Ishikawa (cell line): Measurements from ENCODE around the gene UHMK1.

Experiments
- CEBPB ChIP-seq: IDR thresholded peaks from 2 replicates; pipeline ENCODE4 v1.6.1; 2012
- CREB1 ChIP-seq: IDR thresholded peaks from 2 replicates; pipeline ENCODE4 v1.6.1; 2012; ENCODE audit warnings: low read depth
- EGR1 ChIP-seq: IDR thresholded peaks from 2 replicates; pipeline ENCODE4 v1.6.1; 2012
- EP300 ChIP-seq: IDR thresholded peaks from 2 replicates; pipeline ENCODE4 v1.6.1; 2012; ENCODE audit warnings: borderline replicate concordance
- FOXM1 ChIP-seq: IDR thresholded peaks from 2 replicates; pipeline ENCODE4 v1.6.1; 2012; ENCODE audit warnings: low read depth, borderline replicate concordance
- MAX ChIP-seq: IDR thresholded peaks from 2 replicates; pipeline ENCODE4 v1.6.1; 2012
- NFIC ChIP-seq: IDR thresholded peaks from 2 replicates; pipeline ENCODE4 v1.6.1; 2012
- RAD21 ChIP-seq: IDR thresholded peaks from 2 replicates; pipeline ENCODE4 v1.6.1; 2012; ENCODE audit warnings: low read depth
- REST ChIP-seq: IDR thresholded peaks from 2 replicates; pipeline ENCODE4 v1.6.1; 2012; ENCODE audit warnings: low read depth, mild to moderate bottlenecking
- TAF1 ChIP-seq: IDR thresholded peaks from 2 replicates; pipeline ENCODE4 v1.6.1; 2012; ENCODE audit warnings: low read depth, mild to moderate bottlenecking
- TCF12 ChIP-seq: IDR thresholded peaks from 2 replicates; pipeline ENCODE4 v1.6.1; 2012; ENCODE audit warnings: low read depth
- TEAD4 ChIP-seq: IDR thresholded peaks from 2 replicates; pipeline ENCODE4 v1.6.1; 2012
- USF1 ChIP-seq: IDR thresholded peaks from 2 replicates; pipeline ENCODE4 v1.6.1; 2012
- YY1 ChIP-seq: IDR thresholded peaks from 2 replicates; pipeline ENCODE4 v1.6.1; 2012; ENCODE audit warnings: low read depth
- ZBTB7A ChIP-seq: IDR thresholded peaks from 2 replicates; pipeline ENCODE4 v1.6.1; 2012; ENCODE audit warnings: low read depth

The UHMK1 gene

GRCh38 chr1:162500805-162501204 is 3.2 kb downstream of the UHMK1 start:
- TF ChIP-seq FOXM1 (no peak), REST (no peak), TCF12 (no peak), CREB1 (no peak), EGR1 (no peak), NFIC (no peak), YY1 (no peak)

- TF ChIP-seq EP300 = no peak
Observed at GRCh38 chr1:162502077-162502476, 4.5 kb downstream of the UHMK1 start.

GRCh38 chr1:162502928-162503327 is 5.3 kb downstream of the UHMK1 start:
- no peak for TF ChIP-seq CEBPB
- no peak for TF ChIP-seq EGR1
- no peak for TF ChIP-seq ZBTB7A
- no peak for TF ChIP-seq YY1
- TF ChIP-seq EP300 = no peak
- no peak for TF ChIP-seq TCF12
- no peak for TF ChIP-seq NFIC
- TF ChIP-seq REST = no peak
- no peak for TF ChIP-seq TEAD4
- TF ChIP-seq FOXM1 = no peak
- no peak for TF ChIP-seq CREB1
- no peak for TF ChIP-seq RAD21
- TF ChIP-seq MAX = no peak
- TF ChIP-seq TAF1 = no peak
- no peak for TF ChIP-seq USF1

- TF ChIP-seq TAF1 (no peak), ZBTB7A (no peak), USF1 (no peak), EGR1 (no peak)
Observed at GRCh38 chr1:162527314-162527713, 29.7 kb downstream of the UHMK1 start.

GRCh38 chr1:162530307-162530987 is 32.8 kb downstream of the UHMK1 start:
- TF ChIP-seq CREB1 (no peak), CEBPB (no peak), NFIC (no peak), FOXM1 (no peak)

- TF ChIP-seq TAF1 = no peak
- TF ChIP-seq EGR1 = no peak
- TF ChIP-seq YY1 = no peak
- no peak for TF ChIP-seq FOXM1
- TF ChIP-seq RAD21 = no peak
- no peak for TF ChIP-seq MAX
- TF ChIP-seq CREB1 = no peak
- no peak for TF ChIP-seq ZBTB7A
- no peak for TF ChIP-seq CEBPB
- no peak for TF ChIP-seq TEAD4
- no peak for TF ChIP-seq NFIC
- no peak for TF ChIP-seq USF1
- TF ChIP-seq TCF12 = no peak
- no peak for TF ChIP-seq REST
- no peak for TF ChIP-seq EP300
Observed at GRCh38 chr1:162530988-162531319, 33.3 kb downstream of the UHMK1 start.
